ENCODE data around the gene GALNT14.

Gene GALNT14

DNA sequence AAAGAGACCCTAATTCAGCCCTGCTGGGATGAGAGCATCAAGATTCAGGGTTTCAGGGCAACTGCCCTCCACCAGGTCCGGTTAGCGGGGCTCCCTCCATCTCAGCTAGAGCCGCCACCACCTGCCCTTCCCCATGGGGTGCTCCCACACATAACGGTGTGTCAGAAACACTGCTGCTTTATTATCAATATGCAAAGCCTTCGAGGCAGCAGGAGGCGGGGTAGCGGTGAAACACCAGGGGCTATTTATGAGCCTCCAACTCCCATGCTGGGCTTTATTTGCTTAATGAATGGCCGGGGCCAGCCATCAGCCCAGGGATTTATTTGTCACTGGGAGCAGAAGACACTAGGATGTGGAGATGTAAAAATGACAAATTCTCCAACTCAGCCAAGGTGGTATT is 109.8 kb downstream of the GALNT14 start:
- H3K9me3 ChIP-seq (ENCODE audit: control insufficient read depth, insufficient read depth, low read depth, low read length), result no peaks in the 10 kb centered on the region
- POLR2A ChIA-PET, result no interaction called here
- no peak overlapping the region for H3K4me3 ChIP-seq (ENCODE audit: low read depth, low read length)
- CTCF ChIA-PET, result no interaction called here
- no peaks in the 10 kb centered on the region for H3K4me1 ChIP-seq (ENCODE audit: control insufficient read depth, insufficient read depth, low read length)
- no peaks in the 10 kb centered on the region for H3K36me3 ChIP-seq (ENCODE audit: control insufficient read depth in 2 of 2, insufficient read depth in 1 of 2, low read length in 2 of 2)
- H3K27ac ChIP-seq (ENCODE audit: extremely low read depth, low read depth, low read length), result no peak overlapping the region
- TF ChIP-seq PRDM1 (tag by site-specific recombination; IDR thresholded peaks at IDR 0.05) (no peak), ZNF830 (tag by site-specific recombination; IDR thresholded peaks at IDR 0.05; ENCODE audit: low read depth) (no peak), ZIC2 (tag by site-specific recombination; IDR thresholded peaks at IDR 0.05) (peak; percentile 98), ZNF324 (tag by site-specific recombination; IDR thresholded peaks at IDR 0.05) (no peak), ZNF221 (tag by site-specific recombination; IDR thresholded peaks at IDR 0.05; ENCODE audit: borderline replicate concordance) (no peak)
- TF ChIP-seq, protein P1, sequence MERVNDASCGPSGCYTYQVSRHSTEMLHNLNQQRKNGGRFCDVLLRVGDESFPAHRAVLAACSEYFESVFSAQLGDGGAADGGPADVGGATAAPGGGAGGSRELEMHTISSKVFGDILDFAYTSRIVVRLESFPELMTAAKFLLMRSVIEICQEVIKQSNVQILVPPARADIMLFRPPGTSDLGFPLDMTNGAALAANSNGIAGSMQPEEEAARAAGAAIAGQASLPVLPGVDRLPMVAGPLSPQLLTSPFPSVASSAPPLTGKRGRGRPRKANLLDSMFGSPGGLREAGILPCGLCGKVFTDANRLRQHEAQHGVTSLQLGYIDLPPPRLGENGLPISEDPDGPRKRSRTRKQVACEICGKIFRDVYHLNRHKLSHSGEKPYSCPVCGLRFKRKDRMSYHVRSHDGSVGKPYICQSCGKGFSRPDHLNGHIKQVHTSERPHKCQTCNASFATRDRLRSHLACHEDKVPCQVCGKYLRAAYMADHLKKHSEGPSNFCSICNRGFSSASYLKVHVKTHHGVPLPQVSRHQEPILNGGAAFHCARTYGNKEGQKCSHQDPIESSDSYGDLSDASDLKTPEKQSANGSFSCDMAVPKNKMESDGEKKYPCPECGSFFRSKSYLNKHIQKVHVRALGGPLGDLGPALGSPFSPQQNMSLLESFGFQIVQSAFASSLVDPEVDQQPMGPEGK (tag by site-specific recombination; IDR thresholded peaks at IDR 0.05), result no peak

DNA sequence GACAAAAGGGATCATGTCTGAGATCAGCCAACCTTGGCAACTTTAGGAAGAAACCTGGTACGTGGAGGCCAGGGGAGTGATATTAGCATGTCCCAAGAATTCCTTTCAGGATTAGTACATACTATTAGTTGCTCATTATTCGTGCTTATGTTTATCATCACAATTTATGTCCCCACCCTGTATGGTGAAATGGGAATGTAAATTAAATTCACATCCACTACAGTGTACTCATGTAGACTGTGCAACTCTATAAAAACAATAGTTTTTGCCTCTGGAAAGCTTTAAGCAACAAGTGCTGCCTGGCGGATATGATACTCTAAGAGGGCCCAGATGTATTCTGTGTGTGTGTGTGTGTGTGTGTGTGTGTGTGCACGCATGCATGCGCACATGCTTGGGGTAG is 110.7 kb downstream of the GALNT14 start:
- no peaks in the 10 kb centered on the region for H3K9me3 ChIP-seq (ENCODE audit: control insufficient read depth, insufficient read depth, low read depth, low read length)
- no peak overlapping the region for H3K27ac ChIP-seq (ENCODE audit: extremely low read depth, low read depth, low read length)
- no peaks in the 10 kb centered on the region for H3K36me3 ChIP-seq (ENCODE audit: control insufficient read depth in 2 of 2, insufficient read depth in 1 of 2, low read length in 2 of 2)
- POLR2A ChIA-PET, result interaction anchor here (0.7 kb wide), 1 partner anchor 347 kb away, joined by 5 read pairs; no protein-coding TSS in a partner anchor
- H3K4me1 ChIP-seq (ENCODE audit: control insufficient read depth, insufficient read depth, low read length), result no peaks in the 10 kb centered on the region
- CTCF ChIA-PET, result no interaction called here
- TF ChIP-seq, protein P2, sequence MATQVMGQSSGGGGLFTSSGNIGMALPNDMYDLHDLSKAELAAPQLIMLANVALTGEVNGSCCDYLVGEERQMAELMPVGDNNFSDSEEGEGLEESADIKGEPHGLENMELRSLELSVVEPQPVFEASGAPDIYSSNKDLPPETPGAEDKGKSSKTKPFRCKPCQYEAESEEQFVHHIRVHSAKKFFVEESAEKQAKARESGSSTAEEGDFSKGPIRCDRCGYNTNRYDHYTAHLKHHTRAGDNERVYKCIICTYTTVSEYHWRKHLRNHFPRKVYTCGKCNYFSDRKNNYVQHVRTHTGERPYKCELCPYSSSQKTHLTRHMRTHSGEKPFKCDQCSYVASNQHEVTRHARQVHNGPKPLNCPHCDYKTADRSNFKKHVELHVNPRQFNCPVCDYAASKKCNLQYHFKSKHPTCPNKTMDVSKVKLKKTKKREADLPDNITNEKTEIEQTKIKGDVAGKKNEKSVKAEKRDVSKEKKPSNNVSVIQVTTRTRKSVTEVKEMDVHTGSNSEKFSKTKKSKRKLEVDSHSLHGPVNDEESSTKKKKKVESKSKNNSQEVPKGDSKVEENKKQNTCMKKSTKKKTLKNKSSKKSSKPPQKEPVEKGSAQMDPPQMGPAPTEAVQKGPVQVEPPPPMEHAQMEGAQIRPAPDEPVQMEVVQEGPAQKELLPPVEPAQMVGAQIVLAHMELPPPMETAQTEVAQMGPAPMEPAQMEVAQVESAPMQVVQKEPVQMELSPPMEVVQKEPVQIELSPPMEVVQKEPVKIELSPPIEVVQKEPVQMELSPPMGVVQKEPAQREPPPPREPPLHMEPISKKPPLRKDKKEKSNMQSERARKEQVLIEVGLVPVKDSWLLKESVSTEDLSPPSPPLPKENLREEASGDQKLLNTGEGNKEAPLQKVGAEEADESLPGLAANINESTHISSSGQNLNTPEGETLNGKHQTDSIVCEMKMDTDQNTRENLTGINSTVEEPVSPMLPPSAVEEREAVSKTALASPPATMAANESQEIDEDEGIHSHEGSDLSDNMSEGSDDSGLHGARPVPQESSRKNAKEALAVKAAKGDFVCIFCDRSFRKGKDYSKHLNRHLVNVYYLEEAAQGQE (tag by site-specific recombination; IDR thresholded peaks at IDR 0.05), result no peak
- peak; percentile 69 for TF ChIP-seq SCRT2 (tag by site-specific recombination; IDR thresholded peaks at IDR 0.05)
- no peak overlapping the region for H3K4me3 ChIP-seq (ENCODE audit: low read depth, low read length)

DNA sequence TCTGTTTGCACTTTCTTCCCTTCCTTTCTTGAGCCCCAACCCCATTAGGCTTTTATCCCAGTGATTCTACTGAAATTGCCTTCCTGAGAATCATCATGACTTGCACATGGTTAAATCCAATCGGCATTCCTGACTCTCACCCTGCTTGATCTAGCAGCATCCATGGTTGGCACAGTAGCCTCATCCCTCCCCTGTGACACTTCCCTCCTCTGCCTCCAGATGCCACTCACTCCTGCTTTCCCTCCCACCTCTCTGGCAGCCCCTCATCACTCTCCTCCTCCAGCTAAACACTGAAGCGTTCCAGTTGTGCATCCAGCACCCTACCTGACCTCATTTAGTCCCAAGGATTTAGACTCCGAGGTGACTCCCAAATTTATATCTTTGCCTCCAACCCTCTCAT is 114.7 kb downstream of the GALNT14 start:
- ChIA-PET CTCF (interaction anchor here (0.7 kb wide), 1 partner anchor 99 kb away, joined by 4 read pairs; no protein-coding TSS in a partner anchor), POLR2A (no interaction called here)
- Histone ChIP-seq H3K27ac (ENCODE audit: extremely low read depth, low read depth, low read length) (no peak overlapping the region), H3K4me3 (ENCODE audit: low read depth, low read length) (no peak overlapping the region), H3K9me3 (ENCODE audit: control insufficient read depth, insufficient read depth, low read depth, low read length) (no peaks in the 10 kb centered on the region), H3K36me3 (ENCODE audit: control insufficient read depth in 2 of 2, insufficient read depth in 1 of 2, low read length in 2 of 2) (no peaks in the 10 kb centered on the region), H3K4me1 (ENCODE audit: control insufficient read depth, insufficient read depth, low read length) (no peaks in the 10 kb centered on the region)
- TF ChIP-seq ZNF501 (tag by site-specific recombination; IDR thresholded peaks at IDR 0.05), result no peak
- TF ChIP-seq, protein P3, sequence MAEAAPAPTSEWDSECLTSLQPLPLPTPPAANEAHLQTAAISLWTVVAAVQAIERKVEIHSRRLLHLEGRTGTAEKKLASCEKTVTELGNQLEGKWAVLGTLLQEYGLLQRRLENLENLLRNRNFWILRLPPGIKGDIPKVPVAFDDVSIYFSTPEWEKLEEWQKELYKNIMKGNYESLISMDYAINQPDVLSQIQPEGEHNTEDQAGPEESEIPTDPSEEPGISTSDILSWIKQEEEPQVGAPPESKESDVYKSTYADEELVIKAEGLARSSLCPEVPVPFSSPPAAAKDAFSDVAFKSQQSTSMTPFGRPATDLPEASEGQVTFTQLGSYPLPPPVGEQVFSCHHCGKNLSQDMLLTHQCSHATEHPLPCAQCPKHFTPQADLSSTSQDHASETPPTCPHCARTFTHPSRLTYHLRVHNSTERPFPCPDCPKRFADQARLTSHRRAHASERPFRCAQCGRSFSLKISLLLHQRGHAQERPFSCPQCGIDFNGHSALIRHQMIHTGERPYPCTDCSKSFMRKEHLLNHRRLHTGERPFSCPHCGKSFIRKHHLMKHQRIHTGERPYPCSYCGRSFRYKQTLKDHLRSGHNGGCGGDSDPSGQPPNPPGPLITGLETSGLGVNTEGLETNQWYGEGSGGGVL (tag by site-specific recombination; IDR thresholded peaks at IDR 0.05), result no peak
- TF ChIP-seq SALL2 (tag by site-specific recombination; IDR thresholded peaks at IDR 0.05; ENCODE audit: borderline replicate concordance), result no peak
- TF ChIP-seq, protein P4, sequence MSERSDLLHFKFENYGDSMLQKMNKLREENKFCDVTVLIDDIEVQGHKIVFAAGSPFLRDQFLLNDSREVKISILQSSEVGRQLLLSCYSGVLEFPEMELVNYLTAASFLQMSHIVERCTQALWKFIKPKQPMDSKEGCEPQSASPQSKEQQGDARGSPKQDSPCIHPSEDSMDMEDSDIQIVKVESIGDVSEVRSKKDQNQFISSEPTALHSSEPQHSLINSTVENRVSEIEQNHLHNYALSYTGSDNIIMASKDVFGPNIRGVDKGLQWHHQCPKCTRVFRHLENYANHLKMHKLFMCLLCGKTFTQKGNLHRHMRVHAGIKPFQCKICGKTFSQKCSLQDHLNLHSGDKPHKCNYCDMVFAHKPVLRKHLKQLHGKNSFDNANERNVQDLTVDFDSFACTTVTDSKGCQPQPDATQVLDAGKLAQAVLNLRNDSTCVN (tag by site-specific recombination; optimal IDR thresholded peaks at IDR 0.05), result no peak
- no peak for TF ChIP-seq ZNF561 (tag by site-specific recombination; IDR thresholded peaks at IDR 0.05; ENCODE audit: borderline replicate concordance)
- no peak for TF ChIP-seq ZNF654 (tag by site-specific recombination; IDR thresholded peaks at IDR 0.05; ENCODE audit: low read depth)
- TF ChIP-seq, protein P5, sequence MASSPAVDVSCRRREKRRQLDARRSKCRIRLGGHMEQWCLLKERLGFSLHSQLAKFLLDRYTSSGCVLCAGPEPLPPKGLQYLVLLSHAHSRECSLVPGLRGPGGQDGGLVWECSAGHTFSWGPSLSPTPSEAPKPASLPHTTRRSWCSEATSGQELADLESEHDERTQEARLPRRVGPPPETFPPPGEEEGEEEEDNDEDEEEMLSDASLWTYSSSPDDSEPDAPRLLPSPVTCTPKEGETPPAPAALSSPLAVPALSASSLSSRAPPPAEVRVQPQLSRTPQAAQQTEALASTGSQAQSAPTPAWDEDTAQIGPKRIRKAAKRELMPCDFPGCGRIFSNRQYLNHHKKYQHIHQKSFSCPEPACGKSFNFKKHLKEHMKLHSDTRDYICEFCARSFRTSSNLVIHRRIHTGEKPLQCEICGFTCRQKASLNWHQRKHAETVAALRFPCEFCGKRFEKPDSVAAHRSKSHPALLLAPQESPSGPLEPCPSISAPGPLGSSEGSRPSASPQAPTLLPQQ (tag by site-specific recombination; IDR thresholded peaks at IDR 0.05), result no peak
- no peak for TF ChIP-seq ZNF404 (tag by site-specific recombination; IDR thresholded peaks at IDR 0.05)
